Hepatocyte (in vitro differentiated cells): Measurements from ENCODE around the gene NUP214. TPM values are rescaled to one million over a fixed set of nuclear protein-coding genes. Genes with fewer than 3 reads are reported as not detected.
"Not testable (repeated sequence)": the region's sequence is repeated elsewhere in the genome, so short reads cannot be mapped to it uniquely, and the experiment has no call there.

Experiments
- DNase-seq: peaks from one replicate; pipeline ENCODE4 v3.0.0-alpha.2; 2016; ENCODE audit warnings: low spot score
- H2AFZ ChIP-seq: fragments of 200-600 bp; sonication (generic); 2 replicates; pipeline ENCODE4 v1.6.0; 2016; ENCODE audit warnings: antibody characterized with exemption, mild to moderate bottlenecking
- H3K27ac ChIP-seq: fragments of 200-600 bp; sonication (generic); 2 replicates; pipeline ENCODE4 v1.5.1; 2016; ENCODE audit warnings: mild to moderate bottlenecking
- H3K27me3 ChIP-seq: fragments of 200-600 bp; sonication (generic); 2 replicates; pipeline ENCODE4 v1.6.1; 2016
- H3K36me3 ChIP-seq: fragments of 200-600 bp; sonication (generic); replicated peaks from 2 replicates; pipeline ENCODE4 v1.5.1; 2016; ENCODE audit warnings: low read depth; ENCODE audit not compliant: insufficient read depth
- H3K4me1 ChIP-seq: fragments of 200-600 bp; sonication (generic); 2 replicates; pipeline ENCODE4 v1.5.1; 2016; ENCODE audit warnings: mild to moderate bottlenecking, moderate library complexity; ENCODE audit not compliant: insufficient read depth
- H3K4me2 ChIP-seq: fragments of 200-600 bp; sonication (generic); 2 replicates; pipeline ENCODE4 v1.6.0; 2016
- H3K4me3 ChIP-seq: fragments of 200-600 bp; sonication (generic); 2 replicates; pipeline ENCODE4 v1.5.1; 2016; ENCODE audit warnings: mild to moderate bottlenecking
- H3K79me2 ChIP-seq: fragments of 200-600 bp; sonication (generic); 2 replicates; pipeline ENCODE4 v1.6.0; 2017; ENCODE audit warnings: mild to moderate bottlenecking
- H3K9me2 ChIP-seq: fragments of 200-600 bp; sonication (generic); replicated peaks from 2 replicates; pipeline ENCODE4 v1.6.0; 2017; ENCODE audit warnings: mild to moderate bottlenecking; ENCODE audit not compliant: insufficient read depth
- H3K9me3 ChIP-seq: fragments of 200-600 bp; sonication (generic); 2 replicates; pipeline ENCODE4 v1.5.1; 2016; ENCODE audit warnings: low read depth, mild to moderate bottlenecking
- H4K20me1 ChIP-seq: fragments of 200-600 bp; sonication (generic); 2 replicates; pipeline ENCODE4 v1.6.0; 2016; ENCODE audit warnings: mild to moderate bottlenecking; ENCODE audit not compliant: insufficient read depth, poor library complexity, severe bottlenecking
- EZH2 ChIP-seq: fragments of 200-600 bp; sonication (generic); IDR thresholded peaks from 2 replicates; pipeline ENCODE4 v1.6.1; 2016; ENCODE audit warnings: antibody characterized with exemption, mild to moderate bottlenecking, borderline replicate concordance
- EZH2phosphoT487 ChIP-seq: fragments of 200-600 bp; sonication (generic); IDR thresholded peaks from one replicate; pipeline ENCODE4 v1.6.1; 2018; ENCODE audit warnings: antibody characterized with exemption, mild to moderate bottlenecking, low read depth, moderate library complexity; ENCODE audit not compliant: unreplicated experiment, severe bottlenecking
- WGBS: methylation state at CpG from one replicate; pipeline ENCODE4 v1.1.6; 2016; ENCODE audit warnings: low lambda C conversion rate; ENCODE audit errors: missing lambda C conversion rate; 5-methylcytosine and 5-hydroxymethylcytosine counted together
- polyA plus RNA-seq: library from polyadenylated mRNA; unstranded; fragments of >200 nt; fragmentation: Nextera tagmentation; extraction: Ambion mirVana; gene quantifications from 2 replicates; pipeline ENCODE4 v1.2.1, GENCODE V29; 2016
- total RNA-seq: library from RNA; depleted of rRNA; stranded (reverse); fragments of >200 nt; gene quantifications from 2 replicates; pipeline ENCODE4 v1.2.3, GENCODE V29; 2014
- TF ChIP-seq, protein P1 (sequence below): fragments of 200-600 bp; sonication (generic); IDR thresholded peaks from 2 replicates; pipeline ENCODE4 v1.5.1; 2016; ENCODE audit warnings: antibody characterized with exemption, mild to moderate bottlenecking; ENCODE audit not compliant: poor library complexity

Gene NUP214
- total and polyA plus RNA-seq, 2 experiments from 2014 or later = 13.7 to 18.1 TPM

DNA sequence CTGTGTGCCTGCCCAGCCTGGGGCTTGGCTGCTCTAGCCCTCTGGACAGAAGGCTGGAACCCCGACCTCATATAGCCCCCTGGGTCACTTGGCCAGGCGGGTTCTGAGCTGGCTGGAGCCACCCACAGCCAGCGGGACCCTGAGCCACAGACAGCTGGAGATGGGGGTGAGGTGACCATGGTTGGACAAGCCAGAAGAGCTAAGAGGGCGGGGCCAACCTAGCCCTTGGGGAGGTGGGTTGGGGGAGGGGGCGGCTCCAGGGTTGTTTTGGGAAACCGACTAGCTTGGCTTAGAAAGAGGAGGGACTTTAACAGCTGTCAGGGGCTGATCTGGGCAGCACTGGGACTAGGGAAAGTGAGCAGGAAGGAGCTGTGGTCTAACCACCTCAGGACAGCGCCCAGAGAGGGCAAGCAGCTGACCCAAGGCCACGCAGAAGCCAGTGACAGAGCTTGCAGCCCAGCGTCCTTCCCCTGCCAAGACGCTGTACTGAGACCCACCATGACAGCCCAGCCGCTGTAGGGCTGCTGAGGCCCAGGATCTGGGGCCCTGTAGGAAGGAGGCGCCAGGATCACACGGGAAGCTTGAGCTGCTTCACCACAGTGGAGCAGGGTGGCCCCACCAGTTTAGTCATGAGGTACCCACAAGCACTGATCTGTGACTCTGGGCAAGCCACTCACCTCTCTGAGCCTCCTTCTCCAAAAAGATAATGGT lies 26.8 kb upstream of the NUP214 start:
- Histone ChIP-seq H2AFZ (no peak overlapping the region), H3K79me2 (no peaks in the 10 kb centered on the region), H3K27me3 (peaks cover 15% of the 10 kb centered on the region), H3K9me3 (no peaks in the 10 kb centered on the region), H3K4me2 (no peak overlapping the region), H3K36me3 (no peaks in the 10 kb centered on the region), H3K27ac (no peak overlapping the region), H3K9me2 (no peaks in the 10 kb centered on the region), H3K4me1 (peaks cover 9% of the 10 kb centered on the region), H3K4me3 (no peak overlapping the region), H4K20me1 (no peaks in the 10 kb centered on the region)
- TF ChIP-seq EZH2phosphoT487 = no peak
- TF ChIP-seq, protein P1, sequence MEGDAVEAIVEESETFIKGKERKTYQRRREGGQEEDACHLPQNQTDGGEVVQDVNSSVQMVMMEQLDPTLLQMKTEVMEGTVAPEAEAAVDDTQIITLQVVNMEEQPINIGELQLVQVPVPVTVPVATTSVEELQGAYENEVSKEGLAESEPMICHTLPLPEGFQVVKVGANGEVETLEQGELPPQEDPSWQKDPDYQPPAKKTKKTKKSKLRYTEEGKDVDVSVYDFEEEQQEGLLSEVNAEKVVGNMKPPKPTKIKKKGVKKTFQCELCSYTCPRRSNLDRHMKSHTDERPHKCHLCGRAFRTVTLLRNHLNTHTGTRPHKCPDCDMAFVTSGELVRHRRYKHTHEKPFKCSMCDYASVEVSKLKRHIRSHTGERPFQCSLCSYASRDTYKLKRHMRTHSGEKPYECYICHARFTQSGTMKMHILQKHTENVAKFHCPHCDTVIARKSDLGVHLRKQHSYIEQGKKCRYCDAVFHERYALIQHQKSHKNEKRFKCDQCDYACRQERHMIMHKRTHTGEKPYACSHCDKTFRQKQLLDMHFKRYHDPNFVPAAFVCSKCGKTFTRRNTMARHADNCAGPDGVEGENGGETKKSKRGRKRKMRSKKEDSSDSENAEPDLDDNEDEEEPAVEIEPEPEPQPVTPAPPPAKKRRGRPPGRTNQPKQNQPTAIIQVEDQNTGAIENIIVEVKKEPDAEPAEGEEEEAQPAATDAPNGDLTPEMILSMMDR = no peak
- no peak for TF ChIP-seq EZH2
- no peak for DNase-seq
- WGBS = 80% methylated on average over 11 of the region's 13 CpGs

DNA sequence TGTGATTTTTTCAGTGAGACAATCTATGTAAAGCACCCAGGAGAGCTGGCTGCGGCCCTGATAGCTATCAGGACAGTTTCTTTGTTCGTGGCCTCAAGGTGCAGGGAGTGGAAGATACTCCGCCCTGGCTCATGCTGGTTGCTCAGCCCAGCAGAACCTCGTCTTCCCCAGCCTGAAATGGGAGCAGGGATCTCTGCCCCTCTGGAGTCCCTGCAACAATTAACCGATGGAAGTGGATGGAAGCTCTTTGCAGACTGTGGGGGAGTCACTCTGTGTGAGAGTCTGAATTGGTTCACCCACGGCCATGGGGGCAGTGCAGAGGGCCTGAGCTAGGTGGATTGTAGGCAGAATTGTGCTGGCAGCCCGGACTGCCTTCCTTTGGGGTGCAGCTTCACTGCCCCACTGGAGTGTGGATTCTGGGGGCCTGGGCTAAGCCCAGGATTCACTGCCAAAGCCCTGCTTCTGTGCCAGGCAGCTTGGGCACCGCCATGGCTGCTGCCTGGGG lies 26.2 kb upstream of the NUP214 start:
- no peaks in the 10 kb centered on the region for H3K9me3 ChIP-seq
- no peaks in the 10 kb centered on the region for H3K36me3 ChIP-seq
- no peak overlapping the region for H3K4me2 ChIP-seq
- H4K20me1 ChIP-seq = no peaks in the 10 kb centered on the region
- H3K4me1 ChIP-seq = peaks cover 9% of the 10 kb centered on the region
- H3K4me3 ChIP-seq = no peak overlapping the region
- H2AFZ ChIP-seq = no peak overlapping the region
- H3K9me2 ChIP-seq = no peaks in the 10 kb centered on the region
- 87% methylated on average over 8 of the region's 8 CpGs for WGBS
- peaks cover 15% of the 10 kb centered on the region for H3K27me3 ChIP-seq
- no peaks in the 10 kb centered on the region for H3K79me2 ChIP-seq
- TF ChIP-seq EZH2 (no peak), EZH2phosphoT487 (no peak)
- TF ChIP-seq, protein P1 = no peak
- no peak overlapping the region for H3K27ac ChIP-seq
- no peak for DNase-seq

DNA sequence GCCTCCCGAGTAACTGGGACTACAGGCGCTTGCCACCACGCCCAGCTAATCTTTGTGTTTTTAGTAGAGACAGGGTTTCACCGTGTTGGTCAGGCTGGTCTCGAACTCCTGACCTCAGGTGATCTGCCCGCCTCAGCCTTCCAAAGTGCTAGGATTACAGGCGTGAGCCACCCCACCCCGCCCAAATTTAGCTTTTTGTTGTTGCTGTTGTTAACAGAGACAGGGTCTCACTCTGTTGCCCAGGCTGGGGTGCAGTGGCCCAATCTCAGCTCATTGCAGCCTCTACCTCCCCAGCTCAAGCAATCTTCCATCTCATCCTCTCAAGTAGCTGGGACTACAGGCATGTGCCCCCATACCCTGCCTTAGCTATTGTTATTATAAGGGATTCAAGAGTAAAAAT lies 25.5 kb upstream of the NUP214 start:
- H3K36me3 ChIP-seq = not testable (repeated sequence)
- WGBS = 92% methylated on average over 7 of the region's 8 CpGs

DNA sequence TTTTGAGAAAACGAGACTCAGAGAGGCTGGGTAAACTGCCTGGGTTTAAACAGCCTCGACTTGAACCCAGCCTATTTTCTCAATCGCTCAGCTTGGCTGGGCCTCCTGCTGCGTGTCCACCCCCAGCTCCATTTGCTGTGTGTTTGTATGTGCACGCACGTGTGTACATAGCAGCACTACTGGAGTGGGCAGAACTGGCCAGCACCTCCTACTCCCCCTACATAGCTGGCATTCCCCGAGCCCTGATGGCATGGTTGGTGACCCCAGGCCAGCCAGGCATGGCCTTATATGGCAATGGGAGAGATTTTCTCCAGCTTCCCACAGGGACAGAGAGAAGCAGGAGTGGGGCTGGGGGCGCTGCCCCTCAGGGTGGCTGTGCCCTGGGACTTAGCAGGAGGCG lies 24.9 kb upstream of the NUP214 start:
- Histone ChIP-seq H3K9me3 (no peaks in the 10 kb centered on the region), H3K4me3 (no peak overlapping the region), H3K36me3 (no peaks in the 10 kb centered on the region), H3K27me3 (peaks cover 6% of the 10 kb centered on the region), H2AFZ (no peak overlapping the region), H3K9me2 (no peaks in the 10 kb centered on the region), H3K4me1 (peaks cover 9% of the 10 kb centered on the region), H3K27ac (no peak overlapping the region), H4K20me1 (no peaks in the 10 kb centered on the region), H3K4me2 (no peak overlapping the region), H3K79me2 (no peaks in the 10 kb centered on the region)
- 86% methylated on average over 9 of the region's 9 CpGs for WGBS
- DNase-seq = no peak
- TF ChIP-seq, protein P1 = no peak
- TF ChIP-seq EZH2phosphoT487 (no peak), EZH2 (no peak)

More for the DNA sequence above, 25.5 kb upstream of the NUP214 start:
- not testable (repeated sequence) for H3K9me2 ChIP-seq, H3K9me3 ChIP-seq, H3K27ac ChIP-seq, H3K4me2 ChIP-seq, H3K79me2 ChIP-seq, H3K4me3 ChIP-seq, H4K20me1 ChIP-seq, DNase-seq, H2AFZ ChIP-seq, H3K4me1 ChIP-seq
- peaks cover 12% of the 10 kb centered on the region for H3K27me3 ChIP-seq
